ENCODE measurements around the gene WDR44. TPM values are rescaled to one million over a fixed set of nuclear protein-coding genes. Genes with fewer than 3 reads are reported as not detected.
"Not testable (repeated sequence)": the region's sequence is repeated elsewhere in the genome, so short reads cannot be mapped to it uniquely, and the experiment has no call there.

The WDR44 gene
- total and polyA plus RNA-seq, 2 of the 4 experiments (the other 2 are of a cell fraction) = 10.0 to 11.8 TPM

GRCh38 chrX:118480172-118480571 is 134.3 kb downstream of the WDR44 start:
- H2BK20ac ChIP-seq (ENCODE audit: low read depth, low read length) = no peak overlapping the region
- H3K27ac ChIP-seq (ENCODE audit: insufficient read depth, low read length) = no peak overlapping the region
- H2BK15ac ChIP-seq (ENCODE audit: low read depth, low read length) = no peak overlapping the region
- no peak overlapping the region for H3K56ac ChIP-seq (ENCODE audit: extremely low read depth, insufficient read depth, low read length)
- H2BK5ac ChIP-seq (ENCODE audit: low read depth, low read length, poor library complexity, severe bottlenecking) = no peak overlapping the region
- H3K9me1 ChIP-seq (ENCODE audit: insufficient read depth, low read length) = no peaks in the 10 kb centered on the region
- H4K5ac ChIP-seq (ENCODE audit: low read depth, low read length) = no peak overlapping the region
- H2AK5ac ChIP-seq (ENCODE audit: low read depth, low read length) = no peak overlapping the region
- peak; percentile 73 for DNase-seq
- no peaks in the 10 kb centered on the region for H3K36me3 ChIP-seq (ENCODE audit: control insufficient read depth, insufficient read depth, low read length)
- in situ Hi-C loops (cut with MboI; ENCODE audit: low sequenced_read_pairs) (no loop called here), intact Hi-C loops (cut with micrococcal nuclease) (no loop called here), dilution Hi-C loops (cut with HindIII; ENCODE audit: low sequenced_read_pairs, unreplicated experiment) (no loop called here)
- no peak overlapping the region for H2AFZ ChIP-seq (replicated peaks; ENCODE audit: low read length, poor library complexity)
- CTCF ChIA-PET = no interaction called here
- no peak overlapping the region for H3K23ac ChIP-seq (ENCODE audit: low read depth, low read length)
- no CpG with 5 or more reads among the region's 1 CpG for WGBS, 2 experiments (ENCODE audit: extremely low coverage in 2 of 2, insufficient read length in 1 of 2)
- H3K14ac ChIP-seq (replicated peaks; ENCODE audit: low read depth, low read length) = no peak overlapping the region
- no peak overlapping the region for H2BK120ac ChIP-seq (ENCODE audit: low read depth, low read length)
- no peak for TF ChIP-seq FOS (IDR thresholded peaks at IDR 0.05; ENCODE audit: low read depth, low read length)
- H3K9ac ChIP-seq (ENCODE audit: low read depth, low read length) = no peak overlapping the region
- H4K20me1 ChIP-seq (ENCODE audit: insufficient read depth, low read length) = no peaks in the 10 kb centered on the region
- H3K4ac ChIP-seq (ENCODE audit: low read depth, low read length) = no peak overlapping the region
- no peak overlapping the region for H3K18ac ChIP-seq (ENCODE audit: low read depth, low read length)
- no peak overlapping the region for H2AK9ac ChIP-seq (replicated peaks; ENCODE audit: low read depth, low read length, poor library complexity)
- no peak overlapping the region for H4K91ac ChIP-seq (ENCODE audit: insufficient read depth, low read depth, low read length)
- no TSS peak for BruUV-seq (replicated peaks)
- H3K9me3 ChIP-seq (ENCODE audit: control insufficient read depth, insufficient read depth, low read length) = no peaks in the 10 kb centered on the region
- peak; percentile 76 for ATAC-seq (ENCODE audit: low read depth)
- no peak overlapping the region for H3K4me2 ChIP-seq (ENCODE audit: low read depth, low read length)
- H3K27me3 ChIP-seq (ENCODE audit: control insufficient read depth, insufficient read depth, low read length) = no peaks in the 10 kb centered on the region
- H3K4me3 ChIP-seq (ENCODE audit: insufficient read depth, low read depth, low read length) = no peak overlapping the region
- POLR2A ChIA-PET (ENCODE audit: unreplicated experiment) = no interaction called here
- H3K4me1 ChIP-seq (ENCODE audit: control insufficient read depth, insufficient read depth, low read length) = peaks cover 4% of the 10 kb centered on the region; the same call in 1 of the 2 replicates
- no peak overlapping the region for H4K8ac ChIP-seq (ENCODE audit: low read depth in 2 of 2, low read length in 2 of 2)
- no peaks in the 10 kb centered on the region for H3K79me1 ChIP-seq (ENCODE audit: low read depth in 1 of 2, low read length in 2 of 2)

GRCh38 chrX:118482384-118482783 is 136.5 kb downstream of the WDR44 start:
- H2AK9ac ChIP-seq (replicated peaks; ENCODE audit: low read depth, low read length, poor library complexity); H3K4ac ChIP-seq (ENCODE audit: low read depth, low read length); H3K27ac ChIP-seq (ENCODE audit: insufficient read depth, low read length); CTCF ChIA-PET; BruUV-seq (replicated peaks); H2BK5ac ChIP-seq (ENCODE audit: low read depth, low read length, poor library complexity, severe bottlenecking); H2AK5ac ChIP-seq (ENCODE audit: low read depth, low read length); H2AFZ ChIP-seq (replicated peaks; ENCODE audit: low read length, poor library complexity); H4K5ac ChIP-seq (ENCODE audit: low read depth, low read length); H3K4me2 ChIP-seq (ENCODE audit: low read depth, low read length); H3K27me3 ChIP-seq (ENCODE audit: control insufficient read depth, insufficient read depth, low read length); ATAC-seq (ENCODE audit: low read depth); H3K9ac ChIP-seq (ENCODE audit: low read depth, low read length); H3K56ac ChIP-seq (ENCODE audit: extremely low read depth, insufficient read depth, low read length); DNase-seq; H3K23ac ChIP-seq (ENCODE audit: low read depth, low read length); H2BK120ac ChIP-seq (ENCODE audit: low read depth, low read length); POLR2A ChIA-PET (ENCODE audit: unreplicated experiment); H3K4me1 ChIP-seq (ENCODE audit: control insufficient read depth, insufficient read depth, low read length); H3K36me3 ChIP-seq (ENCODE audit: control insufficient read depth, insufficient read depth, low read length); H2BK15ac ChIP-seq (ENCODE audit: low read depth, low read length); H2BK20ac ChIP-seq (ENCODE audit: low read depth, low read length); H3K79me1 ChIP-seq (ENCODE audit: low read depth in 1 of 2, low read length in 2 of 2); dilution Hi-C loops (cut with HindIII; ENCODE audit: low sequenced_read_pairs, unreplicated experiment); H3K9me1 ChIP-seq (ENCODE audit: insufficient read depth, low read length); H4K20me1 ChIP-seq (ENCODE audit: insufficient read depth, low read length); H4K91ac ChIP-seq (ENCODE audit: insufficient read depth, low read depth, low read length); in situ Hi-C loops (cut with MboI; ENCODE audit: low sequenced_read_pairs); H3K14ac ChIP-seq (replicated peaks; ENCODE audit: low read depth, low read length); H3K18ac ChIP-seq (ENCODE audit: low read depth, low read length); H3K4me3 ChIP-seq (ENCODE audit: insufficient read depth, low read depth, low read length); intact Hi-C loops (cut with micrococcal nuclease); H4K8ac ChIP-seq (ENCODE audit: low read depth in 2 of 2, low read length in 2 of 2); H3K9me3 ChIP-seq (ENCODE audit: control insufficient read depth, insufficient read depth, low read length): not testable (repeated sequence)
- 92% methylated on average over 2 of the region's 4 CpGs; no CpG with 5 or more reads in 1 of the 2 experiments for WGBS, 2 experiments (ENCODE audit: extremely low coverage in 2 of 2, insufficient read length in 1 of 2)

Data from IMR-90 (cell line).